Stimulated activated effector memory CD8-positive, alpha-beta T cell treated with anti-CD3 and anti-CD28 coated beads, Interleukin-12 subunit alpha, Interleukin-12 subunit beta, amount 100 ng/mL, for 72 hours (primary cell): Measurements from ENCODE around the gene PREP.

ENCODE experiments used
- ATAC-seq: fragments of 150-1000 bp; cut with Tn5 transposase; 2 replicates; pipeline ENCODE4 v1.10.0; 2021
- DNase-seq, 2 donors: peaks; one replicate each; pipeline ENCODE4 v3.0.0; 2021 to 2022; ENCODE audit warnings: low spot score in 2 of 2
- H3K27ac Mint-ChIP-seq: one replicate; pipeline ENCODE4 v1.8.0; 2022; ENCODE audit warnings: mild to moderate bottlenecking, mixed read lengths
- H3K36me3 Mint-ChIP-seq: one replicate; pipeline ENCODE4 v1.8.0; 2022; ENCODE audit warnings: mild to moderate bottlenecking, mixed read lengths
- H3K4me1 Mint-ChIP-seq: one replicate; pipeline ENCODE4 v1.8.0; 2022; ENCODE audit warnings: mixed read lengths
- H3K4me3 Mint-ChIP-seq: one replicate; pipeline ENCODE4 v1.8.0; 2022; ENCODE audit warnings: mild to moderate bottlenecking, mixed read lengths
- H3K9me3 Mint-ChIP-seq: one replicate; pipeline ENCODE4 v1.8.0; 2022; ENCODE audit warnings: mixed read lengths

The PREP gene

DNA sequence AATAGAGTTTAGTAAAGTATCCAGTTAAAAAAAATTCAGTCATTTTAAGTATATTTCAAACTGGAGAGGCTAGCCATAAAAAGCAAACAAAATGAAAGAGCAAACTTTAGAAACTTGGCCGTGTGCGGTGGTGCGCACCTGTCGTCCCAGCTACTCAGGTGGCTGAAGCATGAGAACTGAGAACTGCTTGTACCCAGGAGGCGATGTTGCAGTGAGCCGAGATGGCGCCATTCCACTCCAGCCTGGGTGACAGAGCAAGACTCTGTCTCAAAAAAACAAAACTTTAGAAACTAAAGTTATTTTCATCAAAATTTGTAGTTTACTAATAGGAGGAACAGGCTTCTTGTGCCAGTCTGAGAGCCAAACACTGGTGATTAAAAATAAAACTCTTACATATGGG lies 122.8 kb downstream of the PREP start:
- H3K9me3 Mint-ChIP-seq, result no peaks in the 10 kb centered on the region
- ATAC-seq, result no peak
- no peak overlapping the region for H3K4me3 Mint-ChIP-seq
- no peaks in the 10 kb centered on the region for H3K4me1 Mint-ChIP-seq
- peaks cover 92% of the 10 kb centered on the region for H3K36me3 Mint-ChIP-seq
- H3K27ac Mint-ChIP-seq, result no peak overlapping the region
- no peak for DNase-seq

DNA sequence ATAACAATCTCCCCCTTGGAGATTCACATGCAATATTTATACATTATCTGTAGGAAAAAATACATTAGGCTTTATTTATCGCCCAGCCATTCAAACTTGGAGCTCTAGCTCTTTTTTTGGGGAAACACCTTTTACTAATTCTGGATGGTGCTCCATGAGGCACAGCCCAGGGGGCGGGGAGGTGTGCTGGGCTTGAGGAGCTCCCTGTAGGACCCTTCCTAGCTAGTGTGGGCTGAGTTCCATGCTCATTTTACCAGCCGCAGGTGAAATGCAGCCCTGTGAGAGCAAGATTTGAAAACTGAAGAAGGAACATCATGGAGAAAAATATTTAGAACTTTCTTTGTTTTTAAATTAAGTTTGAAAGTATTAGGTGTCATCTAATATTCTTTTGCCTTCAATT lies 123.4 kb downstream of the PREP start:
- no peak overlapping the region for H3K4me3 Mint-ChIP-seq
- H3K36me3 Mint-ChIP-seq, result peaks cover 86% of the 10 kb centered on the region
- no peak overlapping the region for H3K27ac Mint-ChIP-seq
- no peak for ATAC-seq
- H3K4me1 Mint-ChIP-seq, result no peaks in the 10 kb centered on the region
- no peak for DNase-seq
- H3K9me3 Mint-ChIP-seq, result no peaks in the 10 kb centered on the region

DNA sequence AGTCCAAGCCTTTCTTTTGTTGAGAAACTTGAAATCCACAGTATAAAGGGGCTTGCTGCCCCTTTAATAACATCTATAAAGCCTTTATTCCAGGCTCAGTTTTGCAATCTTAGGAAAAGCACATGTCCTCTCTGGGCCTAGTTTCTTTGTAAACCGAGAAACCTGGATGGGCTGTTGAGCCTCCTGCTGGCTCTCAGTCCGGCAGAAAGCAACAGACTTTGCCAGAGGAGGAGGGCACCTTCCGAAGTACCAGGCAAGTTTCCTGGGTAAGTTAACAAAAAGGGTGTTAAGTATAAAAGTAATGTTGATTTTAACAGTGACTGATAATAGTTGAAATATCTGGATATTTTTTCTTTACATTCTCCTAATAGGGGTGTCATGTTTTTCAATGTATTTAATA lies 124.1 kb downstream of the PREP start:
- no peak overlapping the region for H3K27ac Mint-ChIP-seq
- H3K9me3 Mint-ChIP-seq, result no peaks in the 10 kb centered on the region
- H3K36me3 Mint-ChIP-seq, result peaks cover 80% of the 10 kb centered on the region
- ATAC-seq, result no peak
- H3K4me3 Mint-ChIP-seq, result no peak overlapping the region
- no peaks in the 10 kb centered on the region for H3K4me1 Mint-ChIP-seq
- DNase-seq, result no peak

DNA sequence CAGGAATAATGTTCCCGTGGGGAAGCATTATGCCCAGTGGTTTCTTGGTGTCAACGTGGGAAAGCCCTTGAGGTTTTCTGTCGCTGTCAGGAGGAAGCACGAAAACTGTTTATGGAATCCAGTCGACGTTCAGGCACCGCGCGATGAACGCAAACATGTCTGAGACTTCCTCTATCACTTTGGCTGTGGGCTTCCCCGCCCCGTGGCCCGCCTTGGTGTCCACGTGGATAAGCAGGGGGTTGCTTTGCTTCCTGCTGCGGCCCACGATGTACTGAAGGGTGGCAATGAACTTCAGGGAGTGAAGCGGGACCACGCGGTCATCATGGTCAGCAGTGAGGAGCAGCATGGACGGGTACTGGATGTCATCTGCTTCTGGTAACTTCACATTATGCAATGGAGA lies 124.8 kb downstream of the PREP start:
- H3K27ac Mint-ChIP-seq, result no peak overlapping the region
- H3K4me1 Mint-ChIP-seq, result no peaks in the 10 kb centered on the region
- H3K9me3 Mint-ChIP-seq, result no peaks in the 10 kb centered on the region
- peaks cover 75% of the 10 kb centered on the region for H3K36me3 Mint-ChIP-seq
- DNase-seq (no peak), ATAC-seq (no peak)
- no peak overlapping the region for H3K4me3 Mint-ChIP-seq

DNA sequence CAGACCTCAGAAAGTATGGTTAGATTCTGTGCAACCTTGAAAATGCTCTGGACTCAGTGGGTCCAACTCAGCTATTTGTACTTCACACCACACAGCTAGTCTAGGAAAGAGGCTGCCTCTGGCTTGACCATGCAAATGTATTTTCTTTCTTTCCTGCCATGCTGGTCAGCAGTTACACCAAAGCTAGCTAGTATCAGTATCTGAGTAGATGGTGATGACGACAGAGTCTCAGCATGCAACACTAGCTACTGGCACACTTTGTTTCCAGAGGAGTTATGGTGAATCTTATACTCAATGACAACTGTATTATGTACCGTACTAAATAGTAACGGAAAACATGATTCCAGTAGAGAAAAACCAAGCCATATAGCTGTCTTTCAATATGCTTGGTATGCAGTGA lies 126.5 kb downstream of the PREP start:
- H3K4me3 Mint-ChIP-seq, result no peak overlapping the region
- DNase-seq (no peak), ATAC-seq (no peak)
- H3K27ac Mint-ChIP-seq, result no peak overlapping the region
- H3K4me1 Mint-ChIP-seq, result no peaks in the 10 kb centered on the region
- H3K9me3 Mint-ChIP-seq, result no peaks in the 10 kb centered on the region
- peaks cover 60% of the 10 kb centered on the region for H3K36me3 Mint-ChIP-seq

DNA sequence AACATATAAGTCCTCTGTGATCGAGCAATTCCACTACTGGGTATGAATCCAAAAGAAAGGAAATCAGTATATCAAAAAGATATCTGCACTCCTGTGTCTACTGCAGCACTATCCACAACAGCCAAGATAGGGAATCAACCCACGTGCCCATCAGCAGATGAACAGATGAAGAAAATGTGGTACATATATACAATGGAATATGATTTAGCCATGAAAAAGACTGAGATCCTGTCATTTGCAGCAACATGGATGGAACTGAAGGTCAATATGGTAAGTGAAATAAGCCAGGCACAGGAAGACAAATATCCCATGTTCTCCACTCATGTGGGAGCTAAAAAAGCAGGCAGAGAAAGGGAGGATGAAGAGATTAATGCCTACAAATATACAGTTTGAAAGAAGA lies 127.3 kb downstream of the PREP start:
- Mint-ChIP-seq H3K4me3 (no peak overlapping the region), H3K27ac (no peak overlapping the region), H3K9me3 (no peaks in the 10 kb centered on the region), H3K36me3 (peaks cover 52% of the 10 kb centered on the region), H3K4me1 (no peaks in the 10 kb centered on the region)
- DNase-seq, result no peak
- ATAC-seq, result no peak

DNA sequence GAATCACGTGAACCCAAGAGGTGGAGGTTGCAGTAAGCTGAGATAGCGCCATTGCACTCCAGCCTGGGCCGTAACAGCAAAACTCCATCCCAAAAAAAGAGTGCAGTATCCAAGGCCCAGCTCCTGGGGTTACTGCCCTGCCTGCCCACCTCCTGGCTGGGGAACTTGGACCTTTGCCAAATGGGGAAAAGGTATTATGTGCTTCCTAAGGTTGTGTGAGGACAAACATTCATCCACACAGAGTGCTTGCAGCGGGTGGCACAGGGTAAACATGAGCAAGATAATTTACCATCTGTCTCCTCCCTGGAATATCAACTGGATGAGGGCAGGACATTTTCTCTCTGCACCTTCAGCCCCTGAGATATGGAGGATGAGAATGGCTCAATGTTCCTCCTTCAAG lies 128.2 kb downstream of the PREP start:
- H3K9me3 Mint-ChIP-seq, result no peaks in the 10 kb centered on the region
- no peaks in the 10 kb centered on the region for H3K4me1 Mint-ChIP-seq
- no peak for ATAC-seq
- H3K4me3 Mint-ChIP-seq, result no peak overlapping the region
- no peak for DNase-seq
- peaks cover 43% of the 10 kb centered on the region for H3K36me3 Mint-ChIP-seq
- H3K27ac Mint-ChIP-seq, result no peak overlapping the region

DNA sequence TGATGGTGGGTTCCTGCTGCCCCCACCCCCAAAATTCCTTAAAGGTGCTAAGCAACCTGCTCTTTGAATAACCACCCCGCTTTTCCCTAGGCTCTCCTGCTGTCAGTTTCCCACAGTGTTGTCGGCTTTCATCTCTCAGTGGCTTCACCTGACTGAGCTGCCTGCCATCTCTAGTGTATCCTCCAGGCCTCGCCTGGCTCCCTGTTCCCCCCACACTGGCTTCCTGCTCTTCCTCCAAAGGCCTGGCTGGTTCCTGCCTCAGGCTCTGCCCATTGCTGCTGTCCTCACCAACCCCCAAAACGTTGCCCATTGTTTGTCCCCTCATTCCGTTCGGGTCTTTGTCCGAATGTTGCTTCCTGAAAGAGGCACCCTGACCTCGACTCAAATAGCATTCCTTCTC lies 129.3 kb downstream of the PREP start:
- Mint-ChIP-seq H3K9me3 (no peaks in the 10 kb centered on the region), H3K4me3 (no peak overlapping the region), H3K4me1 (no peaks in the 10 kb centered on the region), H3K27ac (no peak overlapping the region), H3K36me3 (peaks cover 32% of the 10 kb centered on the region)
- ATAC-seq (no peak), DNase-seq (no peak)

DNA sequence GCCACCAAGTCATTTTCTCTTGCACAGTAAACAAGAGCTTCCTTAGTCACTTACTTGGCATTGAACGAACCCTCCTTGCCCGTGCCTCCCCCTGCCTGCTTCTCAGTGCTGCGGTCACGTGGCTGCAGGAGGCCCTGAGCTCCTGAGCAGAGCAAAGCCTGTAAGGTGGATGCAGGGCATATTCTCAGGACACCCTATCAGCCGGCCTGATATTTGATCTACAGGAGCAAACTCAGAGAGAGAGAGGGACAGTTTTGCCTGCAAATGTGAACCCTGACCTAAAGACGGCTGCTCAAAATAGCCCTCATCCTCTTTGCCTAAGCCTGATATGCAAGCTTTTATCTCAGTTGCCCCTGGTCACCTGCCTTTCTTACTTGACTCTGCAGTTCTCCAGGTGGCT lies 130.1 kb downstream of the PREP start:
- DNase-seq (no peak), ATAC-seq (no peak)
- Mint-ChIP-seq H3K36me3 (peaks cover 24% of the 10 kb centered on the region), H3K4me3 (no peak overlapping the region), H3K27ac (no peak overlapping the region), H3K4me1 (no peaks in the 10 kb centered on the region), H3K9me3 (no peaks in the 10 kb centered on the region)

DNA sequence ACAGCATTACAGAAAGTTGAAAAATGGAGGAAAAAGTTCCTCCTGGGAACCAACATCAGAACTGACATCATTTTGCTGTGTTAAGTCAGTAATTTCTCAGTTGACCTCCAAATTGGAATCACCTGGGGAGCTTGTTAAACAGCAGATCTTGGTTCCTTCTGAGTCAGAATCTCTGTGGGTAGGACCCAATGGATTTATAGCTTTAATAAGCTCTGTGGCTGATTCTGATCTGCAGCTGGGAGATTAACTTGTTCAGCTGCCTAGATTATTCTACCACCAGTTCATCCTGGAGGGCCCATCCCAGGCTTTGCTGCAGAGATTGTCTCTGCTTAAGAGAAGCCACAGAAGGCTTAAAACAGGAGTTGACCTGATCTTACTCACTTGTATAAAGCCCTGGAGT lies 132.4 kb downstream of the PREP start:
- Mint-ChIP-seq H3K4me3 (no peak overlapping the region), H3K9me3 (no peaks in the 10 kb centered on the region), H3K27ac (no peak overlapping the region), H3K36me3 (peaks cover 2% of the 10 kb centered on the region), H3K4me1 (no peaks in the 10 kb centered on the region)
- ATAC-seq (no peak), DNase-seq (no peak)

DNA sequence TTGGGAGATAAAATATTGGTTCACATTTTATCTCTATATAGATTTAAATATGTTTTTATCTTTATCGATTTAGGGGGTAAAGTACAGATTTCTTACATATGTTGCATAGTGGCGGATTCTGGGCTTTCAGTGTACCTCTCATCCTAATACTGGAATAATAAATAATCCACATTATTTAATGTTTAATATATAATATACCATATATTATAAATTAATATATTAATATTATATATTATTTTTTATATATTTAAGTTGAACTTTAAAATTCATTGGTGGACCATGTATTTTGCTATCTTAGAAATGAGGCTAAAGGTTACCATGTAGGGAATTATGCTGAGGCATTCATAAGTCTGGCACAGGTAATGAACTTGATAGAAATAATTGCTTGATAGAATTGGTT lies 133.5 kb downstream of the PREP start:
- Mint-ChIP-seq H3K27ac (no peak overlapping the region), H3K4me3 (no peak overlapping the region), H3K36me3 (no peaks in the 10 kb centered on the region), H3K9me3 (no peaks in the 10 kb centered on the region), H3K4me1 (peaks cover under 1% of the 10 kb centered on the region)
- ATAC-seq (no peak), DNase-seq (no peak)

DNA sequence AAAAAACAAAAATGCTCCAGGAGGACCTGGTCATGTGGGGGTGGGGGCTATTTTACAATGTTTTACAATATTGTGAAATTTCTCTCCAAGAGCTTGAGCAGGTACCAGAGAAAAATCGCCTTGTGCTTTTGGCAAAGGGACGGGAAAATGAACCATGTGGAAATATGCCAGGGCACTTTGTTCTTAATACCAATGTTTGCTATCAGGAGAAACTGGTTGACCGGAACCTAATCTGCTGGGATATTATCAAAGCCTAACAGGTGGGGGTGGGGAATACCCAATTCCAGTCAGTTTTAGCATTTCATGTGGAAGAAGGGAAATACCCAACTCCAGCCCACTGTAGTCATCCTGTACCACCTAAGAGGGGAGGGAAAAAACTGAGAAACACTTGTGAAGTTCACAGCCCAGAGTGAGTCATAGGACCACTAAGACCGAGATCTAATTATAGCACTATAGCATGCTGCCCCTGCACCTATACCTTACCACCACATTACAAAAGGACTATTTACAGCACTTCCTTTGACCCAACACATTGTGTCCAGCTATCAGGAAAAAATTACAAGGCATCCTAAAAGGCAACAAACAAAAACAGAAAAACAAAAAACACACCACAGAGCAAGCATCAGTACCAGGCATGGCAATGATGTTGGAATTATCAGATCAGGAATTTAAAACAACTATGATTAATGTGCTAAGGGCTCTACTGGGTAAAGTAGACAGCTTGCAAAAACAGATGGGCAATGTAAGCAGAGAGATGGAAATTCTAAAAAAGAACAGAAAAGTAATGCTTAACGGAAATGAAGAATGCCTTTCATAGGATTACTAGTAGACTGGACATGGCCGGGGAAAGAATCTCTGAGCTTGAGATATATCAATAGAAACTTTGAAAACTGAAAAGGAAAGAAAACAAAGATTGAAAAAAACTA lies 138.9 kb downstream of the PREP start:
- Mint-ChIP-seq H3K9me3 (no peaks in the 10 kb centered on the region), H3K4me1 (peaks cover 7% of the 10 kb centered on the region), H3K36me3 (no peaks in the 10 kb centered on the region), H3K4me3 (no peak overlapping the region), H3K27ac (no peak overlapping the region)
- ATAC-seq, result peak; percentile 94
- no peak for DNase-seq

DNA sequence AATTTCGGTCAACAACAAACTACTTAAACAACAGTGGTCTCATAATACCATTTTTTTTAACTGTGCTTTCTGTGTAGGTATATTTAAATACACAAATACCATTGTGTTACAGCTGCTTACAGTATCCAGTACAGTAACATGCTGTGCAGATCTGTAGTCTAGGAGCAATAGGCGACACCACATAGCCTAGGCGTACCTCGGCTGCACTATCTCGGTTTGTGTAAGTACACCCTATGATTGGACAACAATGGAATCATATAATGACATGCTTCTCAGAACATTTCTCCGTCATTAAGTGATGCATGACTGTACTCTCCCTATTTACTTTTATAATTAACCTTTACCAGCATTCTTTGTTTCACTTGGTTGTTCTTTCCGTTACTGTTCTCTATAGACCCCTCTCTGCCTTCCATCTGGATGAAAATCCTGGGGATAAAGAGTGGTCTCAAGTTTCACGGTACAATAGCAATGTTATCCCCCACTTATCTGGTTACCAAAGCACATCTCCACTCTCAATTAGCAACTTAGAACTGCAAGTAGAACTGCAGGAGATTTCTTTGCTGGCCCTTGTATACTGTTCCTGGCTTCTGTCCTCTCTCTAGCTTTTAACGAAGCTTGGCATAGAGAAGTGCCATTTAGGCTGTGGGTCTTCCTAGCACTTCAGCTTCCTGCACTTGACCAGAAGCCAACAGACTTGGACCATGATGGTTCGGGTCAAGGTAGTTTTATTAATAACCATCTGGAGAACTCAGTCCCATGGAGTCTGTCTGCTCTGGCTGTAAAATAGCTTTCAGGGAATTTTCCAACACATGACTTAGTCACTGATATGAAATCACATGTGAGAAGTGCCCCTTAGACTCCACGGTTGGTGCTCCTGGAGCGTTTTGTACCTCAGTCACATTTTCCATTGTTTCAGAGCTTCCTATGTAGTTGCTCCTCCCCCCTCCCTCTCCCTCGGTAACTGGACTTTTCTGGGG lies 142.7 kb downstream of the PREP start:
- ATAC-seq (no peak), DNase-seq (no peak)
- Mint-ChIP-seq H3K4me1 (peaks cover 7% of the 10 kb centered on the region), H3K27ac (no peak overlapping the region), H3K9me3 (no peaks in the 10 kb centered on the region), H3K36me3 (no peaks in the 10 kb centered on the region), H3K4me3 (no peak overlapping the region)

DNA sequence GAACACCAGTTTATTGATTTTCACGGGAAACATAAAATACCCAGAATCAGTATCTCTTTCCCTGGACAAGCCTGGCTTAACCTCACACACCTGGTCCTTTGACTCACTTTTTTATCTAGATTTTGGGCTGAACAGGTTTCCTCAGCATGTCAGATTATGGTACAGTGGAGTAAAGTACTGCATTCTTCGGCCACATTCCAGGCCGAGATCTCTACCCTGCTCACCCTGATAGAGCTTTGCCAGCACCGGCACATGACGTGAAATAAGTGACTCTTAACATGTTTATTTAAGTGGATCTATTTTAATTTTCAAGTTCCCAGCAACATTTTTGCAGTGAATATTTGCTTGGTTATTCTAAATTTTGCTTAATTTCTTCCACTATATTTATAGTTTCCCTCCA lies 144.1 kb downstream of the PREP start:
- ATAC-seq, result no peak
- no peak for DNase-seq
- Mint-ChIP-seq H3K27ac (no peak overlapping the region), H3K36me3 (no peaks in the 10 kb centered on the region), H3K4me1 (peaks cover under 1% of the 10 kb centered on the region), H3K9me3 (no peaks in the 10 kb centered on the region), H3K4me3 (no peak overlapping the region)

DNA sequence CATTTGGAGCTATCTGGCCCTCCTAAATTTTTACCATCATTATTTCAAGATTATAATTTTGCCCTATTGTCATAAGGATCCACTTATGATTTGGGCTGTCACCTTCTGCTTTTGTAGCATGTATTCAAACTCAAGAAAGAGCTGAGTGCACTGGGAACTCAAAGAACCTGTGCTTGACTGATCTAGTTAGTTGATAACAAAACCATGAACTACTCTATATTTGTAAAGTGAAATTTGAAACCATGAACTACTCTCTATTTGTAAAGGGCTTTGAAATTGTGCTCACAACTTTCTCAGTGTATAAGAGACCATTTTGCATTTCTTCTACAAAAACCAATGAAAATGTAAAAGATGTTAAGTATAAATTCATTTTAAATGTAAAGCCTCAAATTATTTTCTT lies 145.5 kb downstream of the PREP start:
- no peak for ATAC-seq
- Mint-ChIP-seq H3K4me1 (no peaks in the 10 kb centered on the region), H3K4me3 (no peak overlapping the region), H3K36me3 (no peaks in the 10 kb centered on the region), H3K9me3 (no peaks in the 10 kb centered on the region), H3K27ac (no peak overlapping the region)
- no peak for DNase-seq

DNA sequence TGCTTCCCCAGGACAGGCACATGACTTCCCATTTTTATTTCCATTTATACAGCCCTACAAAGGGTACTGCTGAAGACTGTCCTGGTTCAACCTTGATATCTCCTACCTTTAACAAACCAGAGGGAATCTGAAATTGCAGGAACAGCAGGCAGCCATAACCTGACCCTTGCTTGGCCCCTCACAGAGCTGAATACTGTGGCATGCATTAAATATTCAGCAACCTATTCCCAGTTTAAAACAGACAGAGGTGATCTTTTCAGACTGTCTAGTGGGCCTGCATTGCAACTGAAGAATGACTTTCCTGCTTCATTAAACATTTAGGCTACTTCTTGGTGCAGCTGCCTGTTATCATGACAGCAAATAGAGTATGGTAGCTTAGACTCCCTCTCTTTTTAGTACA lies 146.3 kb downstream of the PREP start:
- H3K4me3 Mint-ChIP-seq, result no peak overlapping the region
- H3K36me3 Mint-ChIP-seq, result no peaks in the 10 kb centered on the region
- H3K27ac Mint-ChIP-seq, result no peak overlapping the region
- no peaks in the 10 kb centered on the region for H3K9me3 Mint-ChIP-seq
- ATAC-seq, result no peak
- DNase-seq, result no peak
- H3K4me1 Mint-ChIP-seq, result no peaks in the 10 kb centered on the region
